ENCODE results near the gene ARL3. TPM values are rescaled to one million over a fixed set of nuclear protein-coding genes. Genes with fewer than 3 reads are reported as not detected.
A peak's percentile ranks its signal among the peaks of the same experiment; 100 is the strongest.

Gene ARL3
- total RNA-seq, 1 experiment from 2014 or later = 16.5 TPM

GRCh38 chr10:102629661-102630614 is 84.3 kb downstream of the ARL3 start:
- Histone ChIP-seq H3K27ac (ENCODE audit: insufficient read length, low read depth, low read length) (no peak overlapping the region), H3K4ac (ENCODE audit: low read depth, low read length) (no peak overlapping the region), H2BK12ac (ENCODE audit: insufficient read length, low read depth, low read length) (no peak overlapping the region), H3K27me3 (ENCODE audit: insufficient read depth, low read length) (no peaks in the 10 kb centered on the region), H2AFZ (ENCODE audit: low read length) (no peak overlapping the region), H3K4me1 (ENCODE audit: insufficient read depth, low read length) (peaks cover 15% of the 10 kb centered on the region), H3K79me1 (ENCODE audit: insufficient read depth, low read depth, low read length, poor library complexity, severe bottlenecking) (no peaks in the 10 kb centered on the region), H2AK5ac (ENCODE audit: insufficient read length, low read length) (no peak overlapping the region), H4K8ac (replicated peaks; ENCODE audit: insufficient read length, low read depth, low read length) (no peak overlapping the region), H3K23me2 (ENCODE audit: insufficient read length, low read depth, low read length, poor library complexity, severe bottlenecking) (no peaks in the 10 kb centered on the region), H3K14ac (ENCODE audit: insufficient read depth, low read length) (no peak overlapping the region), H3K9ac (ENCODE audit: extremely low read depth, insufficient read length, low read length) (no peak overlapping the region), H3K18ac (ENCODE audit: insufficient read length, low read depth, low read length) (no peak overlapping the region), H3K79me2 (ENCODE audit: insufficient read depth, low read length) (no peaks in the 10 kb centered on the region), H2BK15ac (ENCODE audit: low read depth, low read length) (no peak overlapping the region), H3K9me3 (ENCODE audit: control insufficient read depth, low read depth, low read length) (no peaks in the 10 kb centered on the region), H4K91ac (ENCODE audit: insufficient read length, low read depth, low read length) (peak overlapping the region; percentile 88), H3K4me2 (ENCODE audit: insufficient read depth, insufficient read length, low read length) (no peak overlapping the region), H4K5ac (ENCODE audit: insufficient read length, low read depth, low read length) (no peak overlapping the region), H2BK5ac (ENCODE audit: insufficient read length, low read length) (no peak overlapping the region), H3K23ac (ENCODE audit: insufficient read length, low read depth, low read length) (no peak overlapping the region), H3T11ph (ENCODE audit: low read length) (no peak overlapping the region), H2BK20ac (ENCODE audit: low read depth, low read length, poor library complexity, severe bottlenecking) (no peak overlapping the region), H4K20me1 (ENCODE audit: control insufficient read depth, insufficient read depth, insufficient read length) (peaks cover 2% of the 10 kb centered on the region), H3K56ac (ENCODE audit: insufficient read length, low read depth, low read length) (no peak overlapping the region), H2BK120ac (ENCODE audit: low read depth, low read length, poor library complexity, severe bottlenecking) (no peak overlapping the region)
- no peak for TF ChIP-seq CTCF (conservative IDR thresholded peaks at IDR 0.05)
- Mint-ChIP-seq H3K9me3 (no peaks in the 10 kb centered on the region), H3K27me3 (ENCODE audit: low read depth) (no peaks in the 10 kb centered on the region; the same call in 1 of the 2 replicates), H3K4me3 (peak overlapping the region in 1 of 2 experiments; percentile 2; a peak in 3 of 5 replicates), H3K4me1 (peaks cover 84 to 91% of the 10 kb centered on the region in 2 experiments), H3K27ac (peak overlapping the region; percentile 90 to 100 (median 96); a peak in 5 of 7 replicates), H3K36me3 (ENCODE audit: insufficient read depth in 1 of 3, low read depth in 3 of 3) (peaks cover 0 to 4% (median 0%) of the 10 kb centered on the region in 3 experiments; a peak in 4 of 7 replicates)
- WGBS (ENCODE audit: extremely low coverage, insufficient read length, low lambda C conversion rate) = no CpG with 5 or more reads among the region's 22 CpGs
- peak; percentile 90 for DNase-seq
